H9 (cell line): ENCODE results near the gene FIBP. TPM values are rescaled to one million over a fixed set of nuclear protein-coding genes. Genes with fewer than 3 reads are reported as not detected.

Source experiments
- DNase-seq: peaks from one replicate; pipeline ENCODE4 v3.0.0-alpha.2; 2017
- H2AFZ ChIP-seq: one replicate; pipeline ENCODE4 v1.6.1; 2013; ENCODE audit warnings: mild to moderate bottlenecking, low read length, control low read depth, moderate library complexity
- H2AK5ac ChIP-seq: 2 replicates; pipeline ENCODE4 v1.6.1; 2013; ENCODE audit warnings: low read length, control low read depth, mixed read lengths; ENCODE audit not compliant: insufficient read length
- H2BK120ac ChIP-seq: one replicate; pipeline ENCODE4 v1.6.1; 2013; ENCODE audit warnings: low read depth, mild to moderate bottlenecking, low read length, control low read depth, inconsistent platforms; ENCODE audit not compliant: poor library complexity, severe bottlenecking
- H2BK12ac ChIP-seq: 2 replicates; pipeline ENCODE4 v1.6.1; 2013; ENCODE audit warnings: low read length, control low read depth, mixed read lengths, low read depth; ENCODE audit not compliant: insufficient read length
- H2BK15ac ChIP-seq: 2 replicates; pipeline ENCODE4 v1.6.1; 2013; ENCODE audit warnings: low read depth, low read length, control low read depth
- H2BK20ac ChIP-seq: one replicate; pipeline ENCODE4 v1.6.1; 2013; ENCODE audit warnings: low read depth, mild to moderate bottlenecking, low read length, control low read depth, inconsistent platforms; ENCODE audit not compliant: poor library complexity, severe bottlenecking
- H2BK5ac ChIP-seq: 2 replicates; pipeline ENCODE4 v1.6.1; 2013; ENCODE audit warnings: low read length, control low read depth, mixed read lengths; ENCODE audit not compliant: insufficient read length
- H3K14ac ChIP-seq: 2 replicates; pipeline ENCODE4 v1.6.1; 2013; ENCODE audit warnings: low read length, control low read depth; ENCODE audit not compliant: insufficient read depth
- H3K18ac ChIP-seq: 2 replicates; pipeline ENCODE4 v1.6.1; 2013; ENCODE audit warnings: low read depth, mild to moderate bottlenecking, mixed read lengths, low read length, control low read depth; ENCODE audit not compliant: insufficient read length
- H3K23ac ChIP-seq: 2 replicates; pipeline ENCODE4 v1.6.1; 2013; ENCODE audit warnings: low read length, control low read depth, mixed read lengths, low read depth; ENCODE audit not compliant: insufficient read length
- H3K23me2 ChIP-seq: 2 replicates; pipeline ENCODE4 v1.6.1; 2013; ENCODE audit warnings: low read depth, mild to moderate bottlenecking, mixed read lengths, low read length, control low read depth; ENCODE audit not compliant: insufficient read length, poor library complexity, severe bottlenecking
- H3K27ac ChIP-seq: 2 replicates; pipeline ENCODE4 v1.5.1; 2013; ENCODE audit warnings: low read length, control low read depth, mixed read lengths, low read depth; ENCODE audit not compliant: insufficient read length
- H3K27me3 ChIP-seq: 2 replicates; pipeline ENCODE4 v1.6.1; 2013; ENCODE audit warnings: low read length, control low read depth, inconsistent platforms; ENCODE audit not compliant: insufficient read depth
- H3K4ac ChIP-seq: 2 replicates; pipeline ENCODE4 v1.6.1; 2013; ENCODE audit warnings: low read depth, mild to moderate bottlenecking, control low read depth, inconsistent platforms, low read length, moderate library complexity
- H3K4me1 ChIP-seq: 2 replicates; pipeline ENCODE4 v1.6.1; 2013; ENCODE audit warnings: low read length, control low read depth, inconsistent platforms; ENCODE audit not compliant: insufficient read depth
- H3K4me2 ChIP-seq: 2 replicates; pipeline ENCODE4 v1.6.1; 2013; ENCODE audit warnings: low read length, control low read depth, mixed read lengths; ENCODE audit not compliant: insufficient read length, insufficient read depth
- H3K56ac ChIP-seq: 2 replicates; pipeline ENCODE4 v1.6.1; 2013; ENCODE audit warnings: low read depth, mild to moderate bottlenecking, mixed read lengths, low read length, control low read depth; ENCODE audit not compliant: insufficient read length
- H3K79me1 ChIP-seq: 2 replicates; pipeline ENCODE4 v1.6.1; 2013; ENCODE audit warnings: low read depth, mild to moderate bottlenecking, moderate library complexity, low read length, control low read depth, inconsistent platforms; ENCODE audit not compliant: insufficient read depth, poor library complexity, severe bottlenecking
- H3K79me2 ChIP-seq: 2 replicates; pipeline ENCODE4 v1.6.1; 2013; ENCODE audit warnings: low read length, control low read depth, inconsistent platforms; ENCODE audit not compliant: insufficient read depth
- H3K9ac ChIP-seq: 2 replicates; pipeline ENCODE4 v1.6.1; 2013; ENCODE audit warnings: low read length, control low read depth, mixed read lengths; ENCODE audit not compliant: insufficient read length; ENCODE audit errors: extremely low read depth
- H3K9me3 ChIP-seq: one replicate; pipeline ENCODE4 v1.6.1; 2013; ENCODE audit warnings: low read depth, low read length, inconsistent platforms; ENCODE audit not compliant: control insufficient read depth
- H3T11ph ChIP-seq: one replicate; pipeline ENCODE4 v1.6.1; 2013; ENCODE audit warnings: mild to moderate bottlenecking, low read length, control low read depth, inconsistent platforms
- H4K20me1 ChIP-seq: one replicate; pipeline ENCODE4 v1.6.1; 2013; ENCODE audit not compliant: control insufficient read depth, insufficient read length, insufficient read depth
- H4K5ac ChIP-seq: 2 replicates; pipeline ENCODE4 v1.6.1; 2013; ENCODE audit warnings: low read depth, mild to moderate bottlenecking, mixed read lengths, low read length, control low read depth; ENCODE audit not compliant: insufficient read length
- H4K8ac ChIP-seq: replicated peaks from 2 replicates; pipeline ENCODE4 v1.6.1; 2013; ENCODE audit warnings: low read length, control low read depth, mixed read lengths, low read depth; ENCODE audit not compliant: insufficient read length
- H4K91ac ChIP-seq: 2 replicates; pipeline ENCODE4 v1.6.1; 2013; ENCODE audit warnings: low read depth, mild to moderate bottlenecking, moderate library complexity, mixed read lengths, low read length, control low read depth; ENCODE audit not compliant: insufficient read length
- H3K27ac Mint-ChIP-seq, 3 experiments: 2 replicates in 2 of 3; 3 replicates in 1 of 3; pipeline ENCODE4 v1.8.0; 2020 to 2021; ENCODE audit warnings: mixed read lengths in 3 of 3, mild to moderate bottlenecking in 1 of 3, moderate library complexity in 1 of 3
- H3K27me3 Mint-ChIP-seq: 2 replicates; pipeline ENCODE4 v1.8.0; 2021; ENCODE audit warnings: low read depth, mild to moderate bottlenecking, moderate library complexity, mixed read lengths
- H3K36me3 Mint-ChIP-seq, 3 experiments: 2 replicates in 2 of 3; 3 replicates in 1 of 3; pipeline ENCODE4 v1.8.0; 2020 to 2021; ENCODE audit warnings: low read depth in 3 of 3, mixed read lengths in 3 of 3; ENCODE audit not compliant: insufficient read depth in 1 of 3
- H3K4me1 Mint-ChIP-seq, 2 experiments: 2 replicates each; pipeline ENCODE4 v1.8.0; 2020; ENCODE audit warnings: mixed read lengths in 2 of 2
- H3K4me3 Mint-ChIP-seq, 2 experiments: 2 replicates in 1 of 2; 3 replicates in 1 of 2; pipeline ENCODE4 v1.8.0; 2020 to 2021; ENCODE audit warnings: mild to moderate bottlenecking in 2 of 2, mixed read lengths in 2 of 2, moderate library complexity in 1 of 2
- H3K9me3 Mint-ChIP-seq, 2 experiments: 2 replicates in 1 of 2; 3 replicates in 1 of 2; pipeline ENCODE4 v1.8.0; 2020; ENCODE audit warnings: mild to moderate bottlenecking in 2 of 2, mixed read lengths in 2 of 2, moderate library complexity in 1 of 2
- whole genome bisulfite sequencing: extraction: QIAGEN DNeasy Blood & Tissue Kit; methylation state at CpG from one replicate; pipeline ENCODE4 v1.1.7; 2013; ENCODE audit warnings: missing lambda C conversion rate, low lambda C conversion rate, mixed read lengths; ENCODE audit not compliant: insufficient read length; ENCODE audit errors: extremely low coverage; 5-methylcytosine and 5-hydroxymethylcytosine counted together
- total RNA-seq: library from RNA; stranded (reverse); gene quantifications from 2 replicates; pipeline ENCODE4 v1.2.1, GENCODE V29; 2021
- TF ChIP-seq, protein P1 (sequence below): fragments of 200-600 bp; sonication (generic); conservative IDR thresholded peaks from 3 replicates; pipeline ENCODE4 v1.8.0; 2021; ENCODE audit warnings: antibody characterized with exemption, mild to moderate bottlenecking

Gene FIBP
- total RNA-seq, 1 experiment from 2014 or later = 87.0 TPM

DNA sequence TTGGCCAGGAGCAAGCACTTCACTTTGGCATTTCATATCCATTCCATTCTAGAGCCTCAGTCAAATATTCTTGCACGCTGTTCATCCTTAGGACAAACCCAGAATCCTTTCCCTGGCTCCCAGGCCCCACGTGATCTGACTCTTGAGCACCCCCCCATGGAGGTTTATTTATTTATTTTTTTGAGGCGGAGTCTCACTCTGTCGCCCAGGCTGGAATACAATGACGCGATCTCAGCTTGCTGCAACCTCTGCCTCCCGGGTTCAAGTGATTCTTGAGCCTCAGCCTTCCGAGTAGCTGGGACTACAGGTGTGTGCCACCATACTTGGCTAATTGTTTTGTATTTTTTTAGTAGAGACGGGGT is 44.3 kb upstream of the FIBP start:
- Histone ChIP-seq H2BK20ac (no peak overlapping the region), H4K91ac (no peak overlapping the region), H3K14ac (no peak overlapping the region), H3K23me2 (no peaks in the 10 kb centered on the region), H2BK12ac (no peak overlapping the region), H3K18ac (no peak overlapping the region), H3T11ph (no peak overlapping the region), H4K8ac (no peak overlapping the region), H2BK5ac (no peak overlapping the region), H2BK15ac (no peak overlapping the region), H3K4ac (no peak overlapping the region), H3K79me2 (no peaks in the 10 kb centered on the region), H3K23ac (no peak overlapping the region), H2BK120ac (no peak overlapping the region), H2AK5ac (no peak overlapping the region), H3K27me3 (no peaks in the 10 kb centered on the region), H3K4me1 (no peaks in the 10 kb centered on the region), H3K9ac (no peak overlapping the region), H2AFZ (no peak overlapping the region), H3K56ac (no peak overlapping the region), H4K20me1 (no peaks in the 10 kb centered on the region), H4K5ac (no peak overlapping the region), H3K9me3 (no peaks in the 10 kb centered on the region), H3K4me2 (no peak overlapping the region), H3K79me1 (no peaks in the 10 kb centered on the region), H3K27ac (no peak overlapping the region)
- Mint-ChIP-seq H3K27me3 (peaks cover under 1% of the 10 kb centered on the region; the same call in 1 of the 2 replicates), H3K9me3 (no peaks in the 10 kb centered on the region), H3K4me3 (peak overlapping the region in 1 of 2 experiments; percentile 20; a peak in 1 of 5 replicates), H3K27ac (0 out of 7 replicates have a peak overlapping the region, but pooled peaks of 1 of the 3 experiments have one; percentile 24), H3K4me1 (peaks cover 14 to 35% of the 10 kb centered on the region in 2 experiments), H3K36me3 (no peaks in the 10 kb centered on the region)
- WGBS = no CpG with 5 or more reads among the region's 9 CpGs
- peak; percentile 61 for DNase-seq
- TF ChIP-seq, protein P1, sequence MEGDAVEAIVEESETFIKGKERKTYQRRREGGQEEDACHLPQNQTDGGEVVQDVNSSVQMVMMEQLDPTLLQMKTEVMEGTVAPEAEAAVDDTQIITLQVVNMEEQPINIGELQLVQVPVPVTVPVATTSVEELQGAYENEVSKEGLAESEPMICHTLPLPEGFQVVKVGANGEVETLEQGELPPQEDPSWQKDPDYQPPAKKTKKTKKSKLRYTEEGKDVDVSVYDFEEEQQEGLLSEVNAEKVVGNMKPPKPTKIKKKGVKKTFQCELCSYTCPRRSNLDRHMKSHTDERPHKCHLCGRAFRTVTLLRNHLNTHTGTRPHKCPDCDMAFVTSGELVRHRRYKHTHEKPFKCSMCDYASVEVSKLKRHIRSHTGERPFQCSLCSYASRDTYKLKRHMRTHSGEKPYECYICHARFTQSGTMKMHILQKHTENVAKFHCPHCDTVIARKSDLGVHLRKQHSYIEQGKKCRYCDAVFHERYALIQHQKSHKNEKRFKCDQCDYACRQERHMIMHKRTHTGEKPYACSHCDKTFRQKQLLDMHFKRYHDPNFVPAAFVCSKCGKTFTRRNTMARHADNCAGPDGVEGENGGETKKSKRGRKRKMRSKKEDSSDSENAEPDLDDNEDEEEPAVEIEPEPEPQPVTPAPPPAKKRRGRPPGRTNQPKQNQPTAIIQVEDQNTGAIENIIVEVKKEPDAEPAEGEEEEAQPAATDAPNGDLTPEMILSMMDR = peak; percentile 52
